NCI-H446 (cell line): ENCODE data around the gene MAMLD1.

Experiments
- DNase-seq, 2 experiments: peaks; one replicate each; lab custom pipeline; 2025; lab: John Stamatoyannopoulos, UW

MAMLD1 gene

GRCh38 chrX:150357790-150358189, 5.3 kb upstream of the MAMLD1 start:
- DNase-seq: no peak

GRCh38 chrX:150358651-150359050, 4.5 kb upstream of the MAMLD1 start:
- DNase-seq: no peak

GRCh38 chrX:150360331-150360730, 2.8 kb upstream of the MAMLD1 start:
- no peak for DNase-seq

GRCh38 chrX:150361070-150361776, 1.9 kb upstream of the MAMLD1 start:
- no peak for DNase-seq

DNA sequence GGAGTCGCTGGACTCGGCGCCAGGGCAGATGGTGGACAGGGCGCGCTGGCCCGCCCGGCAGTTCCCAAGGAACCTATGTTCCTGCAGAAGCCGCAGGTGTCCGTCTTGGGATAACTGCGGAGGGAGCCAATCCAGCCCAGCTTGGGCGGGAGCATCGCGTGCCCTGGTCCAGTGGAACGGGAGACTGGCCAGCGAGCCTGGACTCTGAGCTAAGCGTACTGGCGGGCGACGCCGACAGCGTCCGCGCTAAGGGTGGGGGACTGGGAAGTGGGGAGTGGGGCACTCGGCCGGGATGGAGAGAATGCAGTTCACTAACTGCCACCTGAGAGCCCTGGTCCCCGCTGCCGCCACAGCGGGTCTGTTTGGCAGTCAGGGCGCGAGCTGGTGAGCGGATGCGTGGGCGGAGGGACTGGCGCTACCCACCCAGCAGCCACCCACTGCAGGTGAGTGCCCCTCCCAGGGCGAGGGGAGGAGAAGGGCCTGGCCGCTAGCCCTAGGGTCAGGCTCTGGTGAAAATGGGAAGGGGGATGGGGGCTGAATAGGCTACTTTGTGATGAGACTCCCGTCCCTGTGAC, 1.3 kb upstream of the MAMLD1 start:
- no peak for DNase-seq

GRCh38 chrX:150363561-150364346, 637 bp downstream of the MAMLD1 start:
- DNase-seq: peak in 1 of 2 experiments; percentile 30

DNA sequence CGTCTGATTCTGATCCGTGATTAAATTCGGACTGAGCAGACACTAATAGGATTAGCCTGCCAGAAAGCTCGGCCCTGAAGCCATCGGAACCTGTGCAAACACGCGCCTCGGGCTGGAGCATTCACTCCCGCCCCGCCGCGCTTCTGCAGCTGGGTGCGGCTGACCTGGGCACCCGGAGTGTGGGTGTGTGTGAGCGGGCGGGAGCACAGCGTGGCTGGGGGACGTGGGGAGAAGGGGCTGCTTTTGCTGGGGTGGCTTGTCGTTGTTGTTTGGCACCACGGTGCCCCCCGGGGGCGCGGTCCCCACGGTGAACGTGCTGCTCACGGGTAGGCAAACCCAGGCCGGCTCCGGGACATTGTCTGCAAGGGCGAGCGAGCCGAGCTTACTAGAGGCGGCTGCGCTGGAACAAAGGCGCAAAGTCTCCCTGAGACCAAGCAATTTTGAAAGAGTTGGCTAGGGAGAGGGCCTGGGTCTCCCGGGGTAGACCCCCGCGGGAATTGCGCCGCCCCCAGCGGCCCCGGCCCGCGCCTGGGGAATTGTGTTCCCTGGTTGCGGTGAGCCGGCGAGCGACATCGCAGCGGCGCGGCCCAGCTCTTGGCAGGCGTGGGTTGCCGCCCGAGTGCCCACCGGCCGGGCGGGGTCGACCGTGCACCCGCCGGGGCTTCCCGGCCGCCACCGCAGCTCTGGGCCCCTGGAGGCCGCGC, 1.4 kb downstream of the MAMLD1 start:
- peak in 1 of 2 experiments; percentile 9 for DNase-seq

- DNase-seq: peak in 1 of 2 experiments; percentile 63
These were observed 2.2 kb downstream of the MAMLD1 start for GRCh38 chrX:150365051-150365989.

DNA sequence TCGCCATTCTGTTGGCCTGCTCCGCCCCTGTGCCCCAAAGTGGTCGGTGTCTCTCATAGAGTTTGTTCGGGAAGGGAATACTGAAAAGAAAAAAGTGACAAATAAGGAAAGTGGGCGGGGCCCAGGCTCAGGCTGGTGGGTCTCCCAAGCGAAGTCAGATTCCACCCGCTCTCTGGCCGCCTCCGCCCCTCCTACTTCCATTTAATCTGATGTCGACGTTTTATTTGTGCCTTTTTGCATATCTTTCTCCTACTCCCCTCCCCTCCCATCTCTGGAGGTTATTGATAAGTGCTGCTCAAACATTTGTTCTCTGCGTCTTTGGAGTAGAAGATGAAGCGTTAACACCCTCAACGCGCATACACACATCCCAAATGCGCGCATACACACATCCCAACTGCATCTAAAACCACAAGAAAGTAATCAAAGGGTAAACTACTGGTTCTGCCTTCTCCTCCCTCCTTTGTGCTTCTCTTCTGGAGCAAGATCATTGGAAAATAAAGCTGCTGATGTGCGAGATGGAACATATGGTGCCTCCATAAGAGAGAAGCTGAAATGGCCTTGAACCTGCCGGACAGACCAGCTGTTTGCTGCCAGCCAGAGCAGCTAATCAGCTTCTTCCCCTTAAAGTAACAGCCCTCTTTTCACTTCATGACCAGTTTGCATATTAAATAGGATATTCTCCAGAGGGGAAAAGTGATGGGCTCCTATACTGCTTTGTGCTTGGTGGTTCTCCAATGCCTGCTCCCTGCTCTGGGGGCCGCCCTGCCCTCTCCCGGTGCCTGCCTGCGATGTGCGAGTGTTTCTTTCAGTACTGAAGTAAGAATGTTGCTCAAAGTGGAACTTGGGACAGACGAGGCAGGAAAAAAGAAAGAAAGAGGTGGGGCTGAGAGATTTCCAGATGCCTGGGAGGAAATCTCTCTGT, 3.1 kb downstream of the MAMLD1 start:
- DNase-seq: peak in 1 of 2 experiments; percentile 20

DNA sequence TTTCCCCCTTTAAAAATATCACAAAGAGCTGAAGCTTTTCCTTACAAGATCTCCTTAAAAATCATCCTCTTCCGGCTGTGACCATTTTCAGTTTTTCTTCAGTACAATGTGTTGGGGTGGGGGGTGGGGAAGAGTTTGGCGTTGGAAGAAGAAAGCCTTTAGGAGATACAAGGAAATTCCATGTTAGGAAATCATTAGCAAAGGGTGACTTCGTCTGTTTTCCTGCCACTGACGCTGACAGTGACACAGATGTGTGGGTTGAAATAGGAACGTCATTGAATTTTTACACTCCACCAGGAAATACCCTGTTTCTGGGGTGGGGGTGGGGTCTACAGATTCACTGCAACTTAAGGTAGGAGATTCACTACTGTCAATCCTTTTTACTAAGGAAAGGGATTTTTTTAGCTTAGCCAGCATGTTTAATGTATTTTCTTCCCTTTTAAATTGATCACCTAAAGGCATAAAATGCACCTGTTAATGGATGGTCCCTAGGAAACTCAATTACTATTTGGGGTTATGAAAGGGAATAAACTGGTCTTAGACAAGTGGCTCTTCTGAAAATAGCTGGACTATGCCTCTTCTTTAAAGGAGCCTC, 3.9 kb downstream of the MAMLD1 start:
- DNase-seq: no peak

DNA sequence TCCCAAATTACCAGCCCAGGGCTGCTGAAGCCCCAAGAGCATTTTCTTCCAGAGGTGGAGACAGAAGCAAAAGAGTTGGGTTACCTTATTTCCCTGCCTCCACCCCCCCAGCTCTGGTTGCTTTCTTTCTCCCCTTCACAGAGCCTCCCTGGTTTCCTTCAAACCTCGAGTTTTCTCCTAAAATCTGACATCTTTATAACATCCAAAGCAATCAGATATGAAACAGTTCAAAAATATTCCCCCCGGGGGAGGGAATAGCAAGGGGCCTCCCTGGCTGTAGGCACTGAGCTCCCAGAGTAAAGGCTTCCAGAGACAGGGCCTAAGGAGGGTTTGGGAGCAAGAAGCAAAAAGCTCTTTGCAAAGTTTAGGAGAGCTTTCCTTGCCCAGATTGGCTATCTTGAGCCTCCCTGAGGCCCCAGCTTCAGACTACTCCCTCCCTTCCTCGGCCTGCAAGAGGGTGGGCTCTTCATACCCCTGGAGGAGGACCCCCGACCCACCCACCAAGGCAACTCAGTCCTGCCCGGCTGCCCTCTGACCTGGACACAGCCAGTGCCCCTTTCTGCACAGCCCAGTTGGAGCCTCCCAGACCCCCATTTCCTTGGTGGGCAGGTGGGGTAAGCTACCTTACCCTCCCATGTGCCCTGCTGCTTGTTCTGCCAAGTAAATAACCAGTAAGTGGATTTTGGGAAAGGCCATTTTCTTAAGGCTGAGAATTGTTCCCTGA, 7.6 kb downstream of the MAMLD1 start:
- DNase-seq: no peak

- DNase-seq: no peak
These were observed 8.8 kb downstream of the MAMLD1 start for GRCh38 chrX:150371877-150372276.

GRCh38 chrX:150372280-150372679, 9.2 kb downstream of the MAMLD1 start:
- no peak for DNase-seq

GRCh38 chrX:150372756-150373155, 9.6 kb downstream of the MAMLD1 start:
- DNase-seq: no peak

DNA sequence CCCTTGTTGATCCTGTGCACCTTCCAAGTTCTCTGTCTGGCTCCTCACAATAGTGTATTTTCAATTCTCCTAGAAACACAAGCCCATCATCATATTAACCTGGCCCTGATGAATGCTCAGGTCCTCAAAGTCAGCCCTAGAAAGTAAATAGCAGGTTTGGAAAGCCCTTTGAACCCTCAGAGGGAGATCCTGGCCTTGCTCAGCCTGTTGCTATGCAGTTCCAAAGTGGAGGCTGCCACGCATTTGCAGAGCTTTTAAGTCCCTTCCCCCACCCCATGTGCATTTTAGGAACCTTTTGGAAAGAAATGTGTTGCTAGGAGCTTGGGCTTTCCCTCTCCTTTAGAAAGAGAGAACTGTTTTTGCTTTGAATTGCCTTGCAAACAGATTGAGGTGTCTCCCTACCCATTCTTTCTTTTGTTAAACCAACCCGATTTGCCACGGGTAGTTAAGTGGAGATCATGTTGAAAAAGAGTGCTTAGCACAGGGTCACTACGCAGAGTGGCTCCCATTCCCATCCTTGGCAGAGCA, 12.2 kb downstream of the MAMLD1 start:
- no peak for DNase-seq

GRCh38 chrX:150377005-150377404, 13.9 kb downstream of the MAMLD1 start:
- no peak for DNase-seq

GRCh38 chrX:150405006-150405405, 41.9 kb downstream of the MAMLD1 start:
- no peak for DNase-seq

GRCh38 chrX:150405576-150405975, 42.5 kb downstream of the MAMLD1 start:
- no peak for DNase-seq

GRCh38 chrX:150406596-150406995, 43.5 kb downstream of the MAMLD1 start:
- no peak for DNase-seq
